ENCODE results near the gene NRXN3. TPM values are rescaled to one million over a fixed set of nuclear protein-coding genes. Genes with fewer than 3 reads are reported as not detected.

The NRXN3 gene
- total RNA-seq, 1 donor from 2014 or later, result 2.5 TPM

DNA sequence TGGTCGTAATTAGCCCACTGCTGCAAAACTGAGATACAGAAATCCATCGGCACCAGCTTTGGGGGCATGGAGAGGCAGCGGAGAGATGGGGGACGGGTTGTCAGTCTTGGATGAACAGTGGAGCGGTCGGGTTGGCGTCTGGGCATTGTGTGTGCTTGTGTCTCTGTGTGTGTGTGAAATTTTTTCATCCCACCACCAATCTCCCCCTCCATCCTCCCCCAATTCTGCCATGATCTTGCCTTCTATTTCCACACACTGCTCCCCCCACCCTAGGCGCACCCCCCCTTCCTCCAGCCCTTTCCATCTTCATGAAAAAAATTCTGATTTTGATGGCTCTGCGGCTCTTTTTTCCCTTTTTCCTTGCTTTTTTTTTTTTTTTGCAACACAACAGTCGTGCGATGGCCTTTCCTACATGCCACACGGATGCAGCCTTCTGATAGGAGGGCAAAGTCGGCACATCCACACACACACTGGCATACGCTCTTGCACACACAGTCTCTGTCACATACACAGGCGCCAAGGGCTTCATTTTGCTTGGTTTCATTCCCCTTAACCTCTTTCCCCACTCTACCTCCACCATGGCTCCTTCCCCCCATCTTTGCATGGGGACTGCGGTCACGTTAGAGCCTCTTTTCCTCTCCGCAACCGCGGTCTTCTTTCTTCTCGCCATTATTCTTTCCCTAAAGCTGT, 3.3 kb downstream of the NRXN3 start:
- DNase-seq, result no peak

GRCh38 chr14:78175412-78175811, 5.2 kb downstream of the NRXN3 start:
- no peak for DNase-seq

DNA sequence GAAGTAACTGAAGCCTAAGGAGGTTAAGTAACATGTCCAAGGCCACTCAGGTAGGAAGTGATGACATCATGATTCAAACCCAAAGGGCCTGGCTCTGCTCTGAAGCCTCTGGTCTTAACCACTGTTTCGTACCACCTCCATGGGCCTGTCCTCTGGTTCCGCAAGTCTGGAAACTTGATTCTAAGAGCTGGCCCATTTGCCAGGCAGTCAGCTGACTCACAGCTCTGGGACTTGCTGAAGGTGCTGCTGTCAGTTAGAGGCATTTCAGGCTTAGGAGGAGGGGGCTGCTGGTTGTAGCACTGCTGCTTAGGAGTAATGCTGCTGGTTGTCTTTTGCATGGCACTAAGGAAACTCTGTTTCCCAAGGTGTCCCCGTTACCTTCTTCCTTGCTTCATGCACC, 7.9 kb downstream of the NRXN3 start:
- DNase-seq, result no peak

DNA sequence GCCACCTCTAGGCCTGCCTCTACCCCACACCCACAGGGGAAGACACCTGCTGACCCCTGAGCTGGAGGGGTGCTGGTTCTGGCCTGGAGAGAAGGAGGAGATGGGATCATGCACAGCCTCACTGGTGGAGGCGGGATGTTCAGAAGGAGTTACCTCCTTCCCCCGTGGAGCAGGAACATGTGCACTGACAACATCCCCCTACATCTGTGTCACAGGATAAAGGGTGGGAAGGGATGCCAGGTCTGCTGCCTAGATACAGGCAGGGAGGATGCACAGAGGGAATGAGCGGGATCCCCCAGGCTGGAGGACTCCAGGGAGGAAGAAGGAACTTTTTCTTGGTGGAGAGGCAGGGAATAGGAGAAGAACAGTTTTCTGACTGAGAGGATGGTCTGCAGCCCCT, 8.8 kb downstream of the NRXN3 start:
- DNase-seq, result no peak

GRCh38 chr14:78181270-78181669, 11.1 kb downstream of the NRXN3 start:
- no peak for DNase-seq

DNA sequence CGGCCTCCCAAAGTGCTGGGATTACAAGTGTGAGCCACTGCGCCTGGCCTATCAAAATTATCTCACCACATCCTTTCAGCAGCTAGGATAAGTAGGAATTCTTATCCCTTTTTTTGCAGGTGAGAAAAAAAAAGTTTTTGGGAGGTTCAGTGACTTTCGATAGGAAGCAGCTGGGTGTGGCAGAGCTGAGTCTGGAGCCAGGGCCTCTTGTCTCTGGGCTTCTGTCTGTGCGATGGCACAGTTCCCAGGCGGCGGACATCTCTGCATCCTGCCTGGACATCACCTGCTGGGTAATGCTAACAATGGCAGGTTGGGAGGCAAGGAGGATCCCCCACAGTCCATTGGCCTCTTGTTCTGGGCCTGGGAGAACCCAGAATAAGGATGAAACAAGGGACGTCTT, 12.5 kb downstream of the NRXN3 start:
- DNase-seq, result no peak

DNA sequence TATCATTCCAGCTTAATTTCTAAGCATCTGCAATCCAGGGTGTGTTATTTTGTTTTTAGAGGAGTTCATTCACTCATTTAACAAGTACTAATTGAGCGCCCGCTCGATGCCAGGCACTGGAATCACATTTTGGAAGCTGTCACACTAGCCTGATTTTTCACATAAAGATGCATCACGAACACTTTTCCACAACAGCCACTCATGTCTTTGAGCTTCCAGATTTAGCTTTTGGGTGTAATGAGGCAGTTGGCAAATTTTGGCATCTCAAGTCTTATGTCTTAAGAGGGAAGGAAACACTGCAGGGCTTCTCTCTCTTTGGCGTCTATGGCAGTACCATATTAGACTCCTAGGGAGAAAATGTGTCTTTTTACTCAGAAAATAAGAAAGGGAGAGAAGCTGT, 14.0 kb downstream of the NRXN3 start:
- no peak for DNase-seq

GRCh38 chr14:78186277-78186676, 16.1 kb downstream of the NRXN3 start:
- DNase-seq, result no peak

- no peak for DNase-seq
These were observed 18.7 kb downstream of the NRXN3 start for GRCh38 chr14:78188882-78189281.

GRCh38 chr14:78195431-78195830, 25.3 kb downstream of the NRXN3 start:
- DNase-seq, result no peak

DNA sequence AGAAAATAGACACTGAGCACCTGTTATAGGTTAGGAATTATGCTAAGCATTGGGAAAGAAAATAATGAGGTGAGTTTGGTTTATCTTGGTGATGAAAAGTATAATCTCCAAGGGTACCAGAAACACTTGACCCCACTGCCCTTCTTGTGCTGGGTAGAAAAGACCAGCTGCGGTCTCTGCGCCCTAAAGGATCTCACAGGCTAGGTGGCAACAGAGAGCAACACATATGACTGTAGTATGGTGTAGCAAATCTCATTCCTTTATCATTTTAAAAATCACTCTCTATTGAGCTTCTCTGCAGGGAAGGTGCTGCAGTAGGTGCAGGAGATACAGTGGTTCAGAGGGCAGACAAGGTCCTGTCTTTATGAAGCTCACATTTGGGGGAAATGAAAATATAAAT, 26.1 kb downstream of the NRXN3 start:
- no peak for DNase-seq

- no peak for DNase-seq
These were observed 26.9 kb downstream of the NRXN3 start for GRCh38 chr14:78197051-78197450.

- no peak for DNase-seq
These were observed 32.0 kb downstream of the NRXN3 start for GRCh38 chr14:78202163-78202562.

GRCh38 chr14:78202976-78203375, 32.8 kb downstream of the NRXN3 start:
- DNase-seq, result no peak

GRCh38 chr14:78207414-78207813, 37.2 kb downstream of the NRXN3 start:
- no peak for DNase-seq

DNA sequence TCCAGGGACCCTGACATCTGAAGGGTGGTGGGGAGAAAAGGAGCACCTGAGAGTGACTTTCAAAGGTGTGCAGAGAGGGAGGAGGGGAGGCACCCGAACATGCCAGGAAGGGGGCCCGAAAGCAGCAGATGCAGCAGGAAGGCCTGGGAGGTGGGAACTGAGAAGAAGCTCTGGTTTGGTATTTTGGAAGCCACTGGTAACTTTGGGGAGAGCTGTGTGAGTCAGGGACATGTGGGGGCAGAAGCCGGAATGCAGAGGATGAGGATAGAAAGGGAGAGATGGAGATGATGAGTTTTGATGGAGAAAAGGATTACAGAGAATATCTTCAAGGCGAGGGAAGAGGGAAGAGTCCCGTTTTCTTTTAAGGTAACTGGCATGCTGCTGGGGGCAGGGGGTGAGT, 50.1 kb downstream of the NRXN3 start:
- no peak for DNase-seq

DNA sequence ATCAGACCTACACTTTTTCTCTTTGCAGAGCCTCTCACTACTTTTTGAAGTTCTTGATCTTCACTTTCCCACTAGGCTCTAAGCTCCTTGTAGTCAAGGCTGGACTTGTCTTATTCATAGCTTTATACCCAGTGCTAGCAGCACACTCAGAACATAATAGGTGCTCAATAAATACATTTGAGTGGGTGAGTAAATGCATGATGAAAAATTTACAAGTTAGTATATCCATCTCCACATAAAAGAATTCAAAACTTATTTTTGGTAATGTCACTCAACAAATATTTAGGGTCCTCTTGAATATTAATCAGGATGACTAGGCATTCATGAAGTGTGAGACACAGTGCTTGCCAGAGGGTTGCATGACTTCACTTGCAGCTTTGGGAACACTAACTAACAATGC, 52.6 kb downstream of the NRXN3 start:
- no peak for DNase-seq

DNA sequence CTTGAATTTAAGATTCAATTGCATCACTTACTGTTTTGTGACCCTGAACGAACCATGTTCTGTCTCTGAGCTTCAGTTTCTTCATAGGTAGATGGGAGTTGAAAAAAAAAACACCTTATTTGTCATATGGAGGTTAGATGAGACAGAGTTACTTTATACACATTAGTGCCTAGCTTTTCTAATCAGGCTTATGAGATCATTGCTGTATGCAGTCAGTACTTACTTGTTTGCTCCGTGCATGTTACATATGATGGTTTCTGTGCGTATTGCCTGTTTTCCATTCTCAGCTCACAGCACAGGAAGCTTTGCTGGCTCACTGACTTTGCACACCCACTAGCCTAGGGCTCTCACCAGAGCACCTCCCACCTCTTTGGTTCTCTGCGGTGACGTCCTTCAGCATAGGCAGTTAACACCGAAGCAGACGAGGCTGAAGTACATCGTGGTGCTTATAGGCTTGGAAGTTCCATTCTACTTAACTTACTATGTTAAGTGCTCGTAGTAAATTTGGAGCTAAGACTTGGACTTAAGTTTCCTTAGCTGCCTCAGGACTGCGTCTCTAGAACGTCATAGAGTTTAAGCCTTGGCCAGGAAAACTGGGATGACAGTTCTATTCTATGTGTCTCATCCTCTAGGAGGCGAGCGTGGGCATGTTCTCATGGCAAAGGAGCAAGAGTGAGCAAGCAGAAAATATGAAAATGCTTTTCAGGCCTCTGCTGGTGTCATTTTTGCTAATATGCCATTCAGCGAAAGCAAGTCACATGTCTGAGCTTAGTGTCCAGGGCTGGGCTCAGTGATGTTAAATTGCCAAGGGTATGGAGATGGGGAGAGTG, 57.3 kb downstream of the NRXN3 start:
- DNase-seq, result no peak

DNA sequence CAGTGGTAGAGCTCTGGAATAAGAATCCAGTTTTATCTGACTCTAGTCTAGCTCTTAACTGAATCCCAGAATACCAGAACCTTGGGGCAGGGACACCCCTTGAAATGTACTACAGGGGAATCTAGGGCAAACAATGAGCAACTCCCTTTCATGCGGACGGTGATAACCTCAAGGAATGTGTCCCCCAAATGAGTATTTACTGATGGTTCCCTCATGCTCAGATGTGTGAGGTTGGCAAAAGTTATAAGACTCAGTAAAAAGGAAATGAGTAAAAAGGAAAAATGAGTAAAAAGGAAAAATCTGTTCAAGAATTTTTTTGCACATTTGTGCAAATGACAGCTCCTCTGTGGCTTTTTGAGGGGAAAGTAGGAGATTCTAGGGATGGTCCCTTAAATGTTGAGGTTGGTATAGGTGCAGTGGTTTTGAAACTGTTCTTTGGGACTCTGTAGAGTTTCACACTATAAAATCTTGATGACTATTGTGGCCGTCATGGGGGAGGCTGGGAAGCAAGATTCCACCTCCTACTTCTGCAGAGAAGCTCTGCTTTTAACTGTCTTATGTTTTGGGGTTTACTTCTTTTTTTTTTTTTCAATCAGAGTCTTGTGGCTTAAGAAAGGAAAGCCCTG, 58.6 kb downstream of the NRXN3 start:
- no peak for DNase-seq

- no peak for DNase-seq
These were observed 62.2 kb downstream of the NRXN3 start for GRCh38 chr14:78232231-78233000.

DNA sequence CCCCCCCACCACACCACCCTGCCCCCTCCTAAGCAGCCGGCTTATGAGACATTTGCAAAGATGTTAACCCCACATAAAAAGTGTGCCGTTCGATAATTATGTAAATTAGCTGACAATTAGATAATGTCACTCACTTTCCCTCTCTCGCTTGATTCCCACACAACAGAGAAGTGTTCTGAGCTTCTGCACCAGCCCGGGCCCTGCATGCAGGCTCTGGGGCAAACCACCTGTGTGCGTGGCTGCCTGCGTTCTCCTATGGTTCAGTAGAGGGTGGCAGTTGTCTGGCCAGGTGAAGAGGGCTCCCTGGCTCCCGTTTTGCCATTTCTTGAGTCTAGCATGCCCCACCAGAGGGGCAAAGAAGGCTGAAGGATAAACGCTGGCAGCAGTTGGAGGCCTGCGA, 68.0 kb downstream of the NRXN3 start:
- DNase-seq, result no peak

- no peak for DNase-seq
These were observed 70.4 kb downstream of the NRXN3 start for GRCh38 chr14:78240567-78240966.

DNA sequence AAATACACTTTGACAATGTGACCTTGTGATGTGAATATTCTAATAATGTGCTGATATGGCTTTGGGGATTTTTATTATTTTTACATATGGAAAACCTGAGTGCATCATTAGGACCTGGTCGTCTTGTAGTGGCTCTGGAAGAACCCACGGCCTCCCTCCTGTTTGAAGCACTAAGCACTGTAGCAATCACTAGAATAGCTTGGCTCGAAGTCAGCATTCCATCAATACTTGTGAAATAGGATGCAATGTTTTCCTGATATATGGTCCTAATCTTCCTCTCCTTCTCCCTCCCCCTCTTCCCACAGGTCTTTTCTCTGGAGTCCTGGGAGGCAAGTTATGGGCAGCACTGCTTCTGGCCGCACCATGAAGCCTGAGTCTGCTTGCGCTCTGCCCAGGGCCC, 71.9 kb downstream of the NRXN3 start:
- DNase-seq, result no peak
